Measurements from ENCODE around the gene PRX.

Gene PRX

GRCh38 chr19:40356681-40357595 lies 56.2 kb downstream of the PRX start:
- no peak overlapping the region for H3K4me3 ChIP-seq (replicated peaks in 1 of 2; ENCODE audit: low read depth in 2 of 2, low read length in 2 of 2)
- DNase-seq (ENCODE audit: low read depth in 2 of 2): peak in 1 of 2 donors; percentile 35
- no peak for TF ChIP-seq CTCF (IDR thresholded peaks at IDR 0.05; ENCODE audit: low read depth, low read length)

GRCh38 chr19:40355975-40356680 lies 57.0 kb downstream of the PRX start:
- H3K4me3 ChIP-seq (replicated peaks in 1 of 2; ENCODE audit: low read depth in 2 of 2, low read length in 2 of 2): no peak overlapping the region
- TF ChIP-seq CTCF (IDR thresholded peaks at IDR 0.05; ENCODE audit: low read depth, low read length): no peak

GRCh38 chr19:40348961-40349507 lies 64.1 kb downstream of the PRX start:
- no peak for TF ChIP-seq CTCF (IDR thresholded peaks at IDR 0.05; ENCODE audit: low read depth, low read length)
- peak; percentile 52 to 79 for DNase-seq (ENCODE audit: low read depth in 2 of 2)
- H3K4me3 ChIP-seq (replicated peaks in 1 of 2; ENCODE audit: low read depth in 2 of 2, low read length in 2 of 2): peak overlapping the region; percentile 59 to 87

More at GRCh38 chr19:40355975-40356680, 57.0 kb downstream of the PRX start:
- no peak for DNase-seq (ENCODE audit: low read depth in 2 of 2)

- peak; percentile 99 to 100 for DNase-seq (ENCODE audit: low read depth in 2 of 2)
- peak within 1 kb of the TSS; percentile 80 to 87 for H3K4me3 ChIP-seq (replicated peaks in 1 of 2; ENCODE audit: low read depth in 2 of 2, low read length in 2 of 2)
- TF ChIP-seq CTCF (IDR thresholded peaks at IDR 0.05; ENCODE audit: low read depth, low read length): no peak
Observed at GRCh38 chr19:40348125-40348913, 64.9 kb downstream of the PRX start, which contains the start of the genes C19orf47 and PLD3. TSS of gene C19orf47 (minus strand) at chr19:40348397. CDS start at chr19:40341857, 6,540 bp downstream. TSS of gene PLD3 (plus strand) at chr19:40348695. CDS start at chr19:40366484, 17,789 bp downstream.

GRCh38 chr19:40344422-40344821 lies 68.8 kb downstream of the PRX start:
- no peak for DNase-seq (ENCODE audit: low read depth in 2 of 2)
- H3K4me3 ChIP-seq (replicated peaks in 1 of 2; ENCODE audit: low read depth in 2 of 2, low read length in 2 of 2): no peak overlapping the region
- no peak for TF ChIP-seq CTCF (IDR thresholded peaks at IDR 0.05; ENCODE audit: low read depth, low read length)

Measured in cardiac fibroblast (primary cell).